ENCODE measurements around the gene RAB40C. TPM values are rescaled to one million over a fixed set of nuclear protein-coding genes. Genes with fewer than 3 reads are reported as not detected.

The RAB40C gene
- total and polyA plus RNA-seq, 9 of the 15 experiments (the other 6 are each of a cell fraction or from before 2014, with no cell fraction given): 0.17 to 23.4 (median 8.7) TPM

- TF ChIP-seq AFF1 (IDR thresholded peaks at IDR 0.05; ENCODE audit: low read depth in 1 of 2, partially characterized antibody in 2 of 2): no peak
- no peak for TF ChIP-seq CUX1 (CRISPR knock-in tag; IDR thresholded peaks at IDR 0.05)
- TF ChIP-seq HMBOX1 (IDR thresholded peaks at IDR 0.05): no peak
- TF ChIP-seq MYNN (IDR thresholded peaks at IDR 0.05): no peak
- TF ChIP-seq MYNN (CRISPR knock-in tag; IDR thresholded peaks at IDR 0.05): no peak
- no peak for TF ChIP-seq BRD9 (IDR thresholded peaks at IDR 0.05; ENCODE audit: low read depth, partially characterized antibody)
- no peak for TF ChIP-seq ELF1 (tag; IDR thresholded peaks at IDR 0.05)
- TF ChIP-seq RERE (CRISPR knock-in tag; IDR thresholded peaks at IDR 0.05; ENCODE audit: borderline replicate concordance): no peak
- peak; percentile 55 for TF ChIP-seq CCNT2 (IDR thresholded peaks at IDR 0.05; ENCODE audit: borderline replicate concordance, extremely low read depth, insufficient read length, low read depth, low read length)
- TF ChIP-seq MAFG (tag; conservative IDR thresholded peaks at IDR 0.05): no peak
- TF ChIP-seq ZNF75A (CRISPR knock-in tag; IDR thresholded peaks at IDR 0.05): no peak
These were observed 435 bp downstream of the RAB40C start (continued) for GRCh38 chr16:590188-590814.
